ENCODE data around the gene AK5.
"Not testable (repeated sequence)": the region's sequence is repeated elsewhere in the genome, so short reads cannot be mapped to it uniquely, and the experiment has no call there.

Gene AK5

GRCh38 chr1:77399250-77400086 is 117.6 kb downstream of the AK5 start:
- TF ChIP-seq, protein P1, sequence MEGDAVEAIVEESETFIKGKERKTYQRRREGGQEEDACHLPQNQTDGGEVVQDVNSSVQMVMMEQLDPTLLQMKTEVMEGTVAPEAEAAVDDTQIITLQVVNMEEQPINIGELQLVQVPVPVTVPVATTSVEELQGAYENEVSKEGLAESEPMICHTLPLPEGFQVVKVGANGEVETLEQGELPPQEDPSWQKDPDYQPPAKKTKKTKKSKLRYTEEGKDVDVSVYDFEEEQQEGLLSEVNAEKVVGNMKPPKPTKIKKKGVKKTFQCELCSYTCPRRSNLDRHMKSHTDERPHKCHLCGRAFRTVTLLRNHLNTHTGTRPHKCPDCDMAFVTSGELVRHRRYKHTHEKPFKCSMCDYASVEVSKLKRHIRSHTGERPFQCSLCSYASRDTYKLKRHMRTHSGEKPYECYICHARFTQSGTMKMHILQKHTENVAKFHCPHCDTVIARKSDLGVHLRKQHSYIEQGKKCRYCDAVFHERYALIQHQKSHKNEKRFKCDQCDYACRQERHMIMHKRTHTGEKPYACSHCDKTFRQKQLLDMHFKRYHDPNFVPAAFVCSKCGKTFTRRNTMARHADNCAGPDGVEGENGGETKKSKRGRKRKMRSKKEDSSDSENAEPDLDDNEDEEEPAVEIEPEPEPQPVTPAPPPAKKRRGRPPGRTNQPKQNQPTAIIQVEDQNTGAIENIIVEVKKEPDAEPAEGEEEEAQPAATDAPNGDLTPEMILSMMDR (IDR thresholded peaks at IDR 0.05; ENCODE audit: control insufficient read depth, extremely low read depth, insufficient read depth): no peak
- H3K4me3 ChIP-seq (ENCODE audit: low read depth, low read length): no peak overlapping the region
- DNase-seq (ENCODE audit: low read depth): no peak

GRCh38 chr1:77400781-77401180 is 119.0 kb downstream of the AK5 start:
- no peak for DNase-seq (ENCODE audit: low read depth)
- TF ChIP-seq, protein P1 (IDR thresholded peaks at IDR 0.05; ENCODE audit: control insufficient read depth, extremely low read depth, insufficient read depth): no peak
- no peak overlapping the region for H3K4me3 ChIP-seq (ENCODE audit: low read depth, low read length)

DNA sequence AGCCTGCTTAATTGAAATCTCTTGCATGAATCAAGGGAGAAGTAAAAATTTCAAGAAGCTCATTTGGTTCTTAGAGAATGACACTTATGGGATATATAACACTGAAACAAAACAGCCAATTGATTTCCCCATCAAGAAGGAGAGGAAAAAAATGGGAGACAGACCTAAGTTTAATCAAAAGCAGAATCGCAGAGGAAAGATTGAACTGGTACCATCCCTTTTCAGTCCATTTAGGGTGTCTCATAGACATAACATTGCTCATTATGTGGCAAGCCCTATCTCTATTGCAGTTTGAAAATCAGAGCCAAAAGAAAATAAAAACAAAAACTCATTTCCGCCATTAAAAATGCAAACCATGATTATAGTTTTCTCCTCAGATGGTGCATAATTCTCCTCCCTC is 119.6 kb downstream of the AK5 start:
- no peak for DNase-seq (ENCODE audit: low read depth)
- TF ChIP-seq, protein P1 (IDR thresholded peaks at IDR 0.05; ENCODE audit: control insufficient read depth, extremely low read depth, insufficient read depth): no peak
- H3K4me3 ChIP-seq (ENCODE audit: low read depth, low read length): no peak overlapping the region

DNA sequence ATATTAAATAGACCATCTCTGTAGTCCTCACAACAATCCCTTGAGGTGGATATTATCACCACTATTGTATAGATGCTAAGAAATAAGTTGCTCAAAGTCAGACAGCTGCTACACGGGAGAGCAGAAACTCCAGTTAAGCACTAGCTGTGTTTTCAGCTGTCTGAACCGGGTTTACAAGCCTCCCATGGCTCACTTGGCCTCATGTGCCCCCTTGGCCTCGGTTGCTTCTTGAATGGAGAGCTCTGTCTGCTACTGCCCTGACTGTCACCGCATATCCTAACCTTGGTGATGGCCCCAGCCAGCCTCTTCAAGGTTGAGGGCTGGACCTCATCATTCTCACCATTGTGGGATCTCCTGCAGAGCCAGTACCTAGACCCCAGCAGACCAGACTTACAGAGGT is 123.4 kb downstream of the AK5 start:
- no peak for DNase-seq (ENCODE audit: low read depth)
- TF ChIP-seq, protein P1 (IDR thresholded peaks at IDR 0.05; ENCODE audit: control insufficient read depth, extremely low read depth, insufficient read depth): no peak

GRCh38 chr1:77406661-77407060 is 124.8 kb downstream of the AK5 start:
- TF ChIP-seq, protein P1 (IDR thresholded peaks at IDR 0.05; ENCODE audit: control insufficient read depth, extremely low read depth, insufficient read depth): no peak
- no peak overlapping the region for H3K4me3 ChIP-seq (ENCODE audit: low read depth, low read length)
- DNase-seq (ENCODE audit: low read depth): no peak

More for the DNA sequence above, 123.4 kb downstream of the AK5 start:
- no peak overlapping the region for H3K4me3 ChIP-seq (ENCODE audit: low read depth, low read length)

DNA sequence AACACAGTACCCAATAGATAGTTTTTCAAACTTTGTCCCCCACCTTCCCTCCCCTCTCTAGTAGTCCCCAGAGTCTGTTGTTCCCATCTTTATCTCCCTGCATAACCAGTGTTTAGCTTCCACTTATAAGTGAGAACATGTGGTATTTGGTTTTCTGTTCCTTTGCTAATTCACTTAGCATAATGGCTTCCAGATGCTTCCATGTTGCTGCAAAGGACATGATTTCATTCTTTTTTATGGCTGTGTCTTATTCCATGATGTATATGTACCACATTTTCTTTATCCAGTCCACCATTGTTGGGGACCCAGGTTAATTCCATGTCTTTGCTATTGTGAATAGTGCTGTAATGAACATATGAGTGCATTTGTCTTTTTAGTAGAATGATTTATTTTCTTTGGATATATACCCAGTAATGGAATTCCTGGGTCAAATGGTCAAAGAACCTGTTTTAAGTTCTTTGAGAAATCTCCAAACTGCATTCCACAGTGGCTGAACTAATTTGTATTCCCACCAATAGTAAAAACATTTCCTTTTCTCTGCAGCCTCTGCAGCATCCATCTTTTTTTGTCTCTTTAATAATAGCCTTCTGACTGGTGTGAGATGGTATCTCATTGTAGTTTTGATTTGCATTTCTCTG is 126.0 kb downstream of the AK5 start:
- DNase-seq (ENCODE audit: low read depth): no peak
- no peak overlapping the region for H3K4me3 ChIP-seq (ENCODE audit: low read depth, low read length)
- TF ChIP-seq, protein P1 (IDR thresholded peaks at IDR 0.05; ENCODE audit: control insufficient read depth, extremely low read depth, insufficient read depth): no peak

GRCh38 chr1:77408933-77409332 is 127.1 kb downstream of the AK5 start:
- DNase-seq (ENCODE audit: low read depth); H3K4me3 ChIP-seq (ENCODE audit: low read depth, low read length): not testable (repeated sequence)

Measured in LNCaP clone FGC (cell line).